22Rv1 (cell line): ENCODE data around the gene EGFR.

ENCODE experiments used
- H3K27ac ChIP-seq: fragments of 450-650 bp; 2 replicates; pipeline ENCODE4 v1.5.1; 2017
- CTCF ChIP-seq: fragments of 450-650 bp; IDR thresholded peaks from 2 replicates; pipeline ENCODE4 v1.5.1; 2017; ENCODE audit warnings: mild to moderate bottlenecking
- ZFX ChIP-seq: fragments of 450-650 bp; IDR thresholded peaks from 2 replicates; pipeline ENCODE4 v1.6.1; 2017; ENCODE audit warnings: antibody characterized with exemption, borderline replicate concordance

Gene EGFR

GRCh38 chr7:55104712-55105433, 86.1 kb downstream of the EGFR start:
- no peak overlapping the region for H3K27ac ChIP-seq
- TF ChIP-seq ZFX (no peak), CTCF (no peak)

- no peak overlapping the region for H3K27ac ChIP-seq
- no peak for TF ChIP-seq CTCF
- TF ChIP-seq ZFX: no peak
These were observed 87.1 kb downstream of the EGFR start for GRCh38 chr7:55105952-55106351.

- no peak overlapping the region for H3K27ac ChIP-seq
- TF ChIP-seq CTCF (no peak), ZFX (no peak)
These were observed 89.1 kb downstream of the EGFR start for GRCh38 chr7:55107946-55108345.

GRCh38 chr7:55108401-55108800, 89.6 kb downstream of the EGFR start:
- no peak overlapping the region for H3K27ac ChIP-seq
- no peak for TF ChIP-seq ZFX
- no peak for TF ChIP-seq CTCF

- no peak overlapping the region for H3K27ac ChIP-seq
- TF ChIP-seq CTCF: no peak
- no peak for TF ChIP-seq ZFX
These were observed 90.0 kb downstream of the EGFR start for GRCh38 chr7:55108818-55109217.

- TF ChIP-seq CTCF (no peak), ZFX (no peak)
- H3K27ac ChIP-seq: no peak overlapping the region
These were observed 90.8 kb downstream of the EGFR start for GRCh38 chr7:55109404-55110167.
